GM23338 (cell line): ENCODE data around the gene S1PR1. TPM values are rescaled to one million over a fixed set of nuclear protein-coding genes. Genes with fewer than 3 reads are reported as not detected.
A peak's percentile ranks its signal among the peaks of the same experiment; 100 is the strongest.

Source experiments
- ATAC-seq: fragments of 200-7000 bp; cut with Tn5 transposase; 3 replicates; pipeline ENCODE4 v1.9.1; 2020
- DNase-seq: peaks from one replicate; pipeline ENCODE4 v3.0.0-alpha.2; 2015; ENCODE audit warnings: low spot score
- H2AFZ ChIP-seq: fragments of 200-600 bp; sonication (generic); 2 replicates; pipeline ENCODE4 v1.8.0; 2016; ENCODE audit warnings: antibody characterized with exemption, mild to moderate bottlenecking, moderate library complexity
- H3F3A ChIP-seq: fragments of 200-600 bp; sonication (generic); replicated peaks from 2 replicates; pipeline ENCODE4 v1.8.0; 2017; ENCODE audit warnings: antibody characterized with exemption, mixed run types, low read depth
- H3K27ac ChIP-seq: fragments of 200-600 bp; sonication (generic); 2 replicates; pipeline ENCODE4 v1.6.1; 2016; ENCODE audit warnings: low read depth
- H3K27me3 ChIP-seq: fragments of 200-600 bp; sonication (generic); 2 replicates; pipeline ENCODE4 v1.8.0; 2016; ENCODE audit warnings: mild to moderate bottlenecking, mixed run types, moderate library complexity; ENCODE audit not compliant: insufficient read depth
- H3K36me3 ChIP-seq: fragments of 200-600 bp; sonication (generic); 2 replicates; pipeline ENCODE4 v1.8.0; 2016; ENCODE audit warnings: mild to moderate bottlenecking; ENCODE audit not compliant: insufficient read depth
- H3K4me1 ChIP-seq: fragments of 200-600 bp; sonication (generic); 2 replicates; pipeline ENCODE4 v1.8.0; 2016; ENCODE audit warnings: mild to moderate bottlenecking, moderate library complexity; ENCODE audit not compliant: insufficient read depth
- H3K4me2 ChIP-seq: fragments of 200-600 bp; sonication (generic); 2 replicates; pipeline ENCODE4 v1.7.1; 2017; ENCODE audit warnings: mixed run types
- H3K4me3 ChIP-seq: fragments of 200-600 bp; sonication (generic); 2 replicates; pipeline ENCODE4 v1.6.1; 2016; ENCODE audit warnings: mixed run types
- H3K79me2 ChIP-seq: fragments of 200-600 bp; sonication (generic); replicated peaks from 2 replicates; pipeline ENCODE4 v1.8.0; 2017; ENCODE audit warnings: mild to moderate bottlenecking; ENCODE audit not compliant: insufficient read depth
- H3K9me2 ChIP-seq: fragments of 200-600 bp; sonication (generic); 2 replicates; pipeline ENCODE4 v1.8.0; 2017; ENCODE audit not compliant: insufficient read depth
- H4K20me1 ChIP-seq: fragments of 200-600 bp; sonication (generic); replicated peaks from 2 replicates; pipeline ENCODE4 v1.8.0; 2017; ENCODE audit warnings: mild to moderate bottlenecking; ENCODE audit not compliant: insufficient read depth
- H3K27ac Mint-ChIP-seq: 2 replicates; pipeline ENCODE4 v1.8.0; 2020; ENCODE audit warnings: inconsistent platforms, mild to moderate bottlenecking, moderate library complexity, mixed read lengths
- H3K27me3 Mint-ChIP-seq: 3 replicates; pipeline ENCODE4 v1.8.0; 2022; ENCODE audit warnings: low read depth, mild to moderate bottlenecking, moderate library complexity, mixed read lengths, inconsistent platforms; ENCODE audit not compliant: insufficient read depth, poor library complexity
- H3K36me3 Mint-ChIP-seq: 3 replicates; pipeline ENCODE4 v1.8.0; 2021; ENCODE audit warnings: low read depth, mild to moderate bottlenecking, inconsistent platforms, moderate library complexity, mixed read lengths
- H3K4me1 Mint-ChIP-seq: 3 replicates; pipeline ENCODE4 v1.8.0; 2020; ENCODE audit warnings: mild to moderate bottlenecking, inconsistent platforms, mixed read lengths
- H3K4me3 Mint-ChIP-seq: 3 replicates; pipeline ENCODE4 v1.8.0; 2021; ENCODE audit warnings: moderate library complexity, mild to moderate bottlenecking, inconsistent platforms, mixed read lengths
- H3K9me3 Mint-ChIP-seq: 3 replicates; pipeline ENCODE4 v1.8.0; 2020; ENCODE audit warnings: moderate library complexity, mild to moderate bottlenecking, inconsistent platforms, mixed read lengths
- CREB1 ChIP-seq: fragments of 250-450 bp; sonication (Bioruptor Pico); IDR thresholded peaks from 2 replicates; pipeline ENCODE4 v1.5.0; 2020; ENCODE audit warnings: low read depth, mild to moderate bottlenecking, moderate library complexity
- EZH2 ChIP-seq: fragments of 200-600 bp; sonication (generic); IDR thresholded peaks from one replicate; pipeline ENCODE4 v1.8.0; 2017; ENCODE audit warnings: antibody characterized with exemption, mild to moderate bottlenecking, low read depth; ENCODE audit not compliant: unreplicated experiment
- JUNB ChIP-seq: IDR thresholded peaks from one replicate; pipeline ENCODE4 v1.6.1; 2016; ENCODE audit warnings: antibody characterized with exemption; ENCODE audit not compliant: unreplicated experiment
- POLR2AphosphoS5 ChIP-seq: IDR thresholded peaks from 2 replicates; pipeline ENCODE4 v1.6.1; 2016; ENCODE audit warnings: antibody characterized with exemption, low read depth
- ZNF331 ChIP-seq: fragments of 250-450 bp; sonication (Bioruptor Pico); IDR thresholded peaks from 2 replicates; pipeline ENCODE4 v1.5.0; 2020; ENCODE audit warnings: low read depth, mild to moderate bottlenecking, moderate library complexity
- polyA plus RNA-seq: library from polyadenylated mRNA; unstranded; fragments of >200 nt; fragmentation: Nextera tagmentation; extraction: Ambion mirVana; gene quantifications from 2 replicates; pipeline ENCODE4 v1.2.1, GENCODE V29; 2016
- total RNA-seq: library from RNA; depleted of rRNA; stranded (reverse); fragments of >200 nt; shearing (Covaris generic); gene quantifications from 2 replicates; pipeline ENCODE4 v1.2.3, GENCODE V29; 2014
- TF ChIP-seq, protein P1 (sequence below), 2 experiments: fragments of 200-600 bp in 1 of 2; sonication (generic) in 1 of 2; conservative IDR thresholded peaks; 2 replicates each; pipeline versions ENCODE4 v1.5.1 to v1.6.1; 2016 to 2017; ENCODE audit warnings: antibody characterized with exemption in 2 of 2, low read depth in 2 of 2, mild to moderate bottlenecking in 2 of 2, moderate library complexity in 1 of 2
- TF ChIP-seq, protein P2 (sequence below): IDR thresholded peaks from 2 replicates; pipeline ENCODE4 v1.6.1; 2016; ENCODE audit warnings: antibody characterized with exemption
- TF ChIP-seq, protein P3 (sequence below): IDR thresholded peaks from one replicate; pipeline ENCODE4 v1.6.1; 2018; ENCODE audit warnings: antibody characterized with exemption; ENCODE audit not compliant: unreplicated experiment
- TF ChIP-seq, protein P4 (sequence below): fragments of 250-450 bp; sonication (Bioruptor Pico); IDR thresholded peaks from 2 replicates; pipeline ENCODE4 v1.5.0; 2020; ENCODE audit warnings: mild to moderate bottlenecking, moderate library complexity

The S1PR1 gene
- total and polyA plus RNA-seq, 2 experiments from 2014 or later = 2.6 to 4.1 TPM

DNA sequence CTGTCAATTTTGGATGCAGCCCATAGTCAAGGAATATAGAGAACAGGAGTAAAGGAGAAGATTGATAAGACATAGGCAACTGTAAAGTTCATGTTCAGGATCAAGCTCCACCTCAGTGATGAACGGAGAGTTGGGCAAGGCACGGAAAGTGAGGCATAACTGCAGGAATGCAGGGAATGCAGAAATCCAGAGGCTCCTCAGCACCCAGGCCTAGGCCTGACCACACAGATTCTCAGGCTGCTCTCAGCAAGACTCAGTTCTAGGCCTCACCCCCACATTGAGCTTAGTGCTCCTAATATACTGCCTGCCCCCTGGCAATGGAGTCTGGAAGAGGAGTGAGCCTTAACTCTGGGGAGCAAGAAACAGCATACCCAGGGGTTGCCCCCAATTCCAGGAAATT, 36.3 kb upstream of the S1PR1 start:
- Mint-ChIP-seq H3K4me1 (peaks cover 5% of the 10 kb centered on the region; the same call in 2 of the 3 replicates), H3K9me3 (no peaks in the 10 kb centered on the region), H3K27me3 (peaks cover 3% of the 10 kb centered on the region), H3K27ac (no peak overlapping the region), H3K36me3 (no peaks in the 10 kb centered on the region), H3K4me3 (no peak overlapping the region)
- H2AFZ ChIP-seq = peak overlapping the region; percentile 35; the same call in 1 of the 2 replicates
- peaks cover 4% of the 10 kb centered on the region; the same call in 1 of the 2 replicates for H3K4me1 ChIP-seq
- no peaks in the 10 kb centered on the region for H3K79me2 ChIP-seq
- H3K4me3 ChIP-seq = no peak overlapping the region
- H4K20me1 ChIP-seq = no peaks in the 10 kb centered on the region
- H3K4me2 ChIP-seq = no peak overlapping the region
- H3K9me2 ChIP-seq = no peaks in the 10 kb centered on the region
- no peaks in the 10 kb centered on the region for H3K27me3 ChIP-seq
- peak; percentile 94 for ATAC-seq
- TF ChIP-seq JUNB = no peak
- TF ChIP-seq ZNF331 (CRISPR knock-in tag) = no peak
- TF ChIP-seq CREB1 (CRISPR knock-in tag) = no peak
- TF ChIP-seq, protein P1, sequence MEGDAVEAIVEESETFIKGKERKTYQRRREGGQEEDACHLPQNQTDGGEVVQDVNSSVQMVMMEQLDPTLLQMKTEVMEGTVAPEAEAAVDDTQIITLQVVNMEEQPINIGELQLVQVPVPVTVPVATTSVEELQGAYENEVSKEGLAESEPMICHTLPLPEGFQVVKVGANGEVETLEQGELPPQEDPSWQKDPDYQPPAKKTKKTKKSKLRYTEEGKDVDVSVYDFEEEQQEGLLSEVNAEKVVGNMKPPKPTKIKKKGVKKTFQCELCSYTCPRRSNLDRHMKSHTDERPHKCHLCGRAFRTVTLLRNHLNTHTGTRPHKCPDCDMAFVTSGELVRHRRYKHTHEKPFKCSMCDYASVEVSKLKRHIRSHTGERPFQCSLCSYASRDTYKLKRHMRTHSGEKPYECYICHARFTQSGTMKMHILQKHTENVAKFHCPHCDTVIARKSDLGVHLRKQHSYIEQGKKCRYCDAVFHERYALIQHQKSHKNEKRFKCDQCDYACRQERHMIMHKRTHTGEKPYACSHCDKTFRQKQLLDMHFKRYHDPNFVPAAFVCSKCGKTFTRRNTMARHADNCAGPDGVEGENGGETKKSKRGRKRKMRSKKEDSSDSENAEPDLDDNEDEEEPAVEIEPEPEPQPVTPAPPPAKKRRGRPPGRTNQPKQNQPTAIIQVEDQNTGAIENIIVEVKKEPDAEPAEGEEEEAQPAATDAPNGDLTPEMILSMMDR (conservative IDR thresholded peaks at IDR 0.05; ENCODE audit: low read depth in 2 of 2) = no peak
- TF ChIP-seq, protein P2, sequence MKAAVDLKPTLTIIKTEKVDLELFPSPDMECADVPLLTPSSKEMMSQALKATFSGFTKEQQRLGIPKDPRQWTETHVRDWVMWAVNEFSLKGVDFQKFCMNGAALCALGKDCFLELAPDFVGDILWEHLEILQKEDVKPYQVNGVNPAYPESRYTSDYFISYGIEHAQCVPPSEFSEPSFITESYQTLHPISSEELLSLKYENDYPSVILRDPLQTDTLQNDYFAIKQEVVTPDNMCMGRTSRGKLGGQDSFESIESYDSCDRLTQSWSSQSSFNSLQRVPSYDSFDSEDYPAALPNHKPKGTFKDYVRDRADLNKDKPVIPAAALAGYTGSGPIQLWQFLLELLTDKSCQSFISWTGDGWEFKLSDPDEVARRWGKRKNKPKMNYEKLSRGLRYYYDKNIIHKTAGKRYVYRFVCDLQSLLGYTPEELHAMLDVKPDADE = no peak
- TF ChIP-seq, protein P3, sequence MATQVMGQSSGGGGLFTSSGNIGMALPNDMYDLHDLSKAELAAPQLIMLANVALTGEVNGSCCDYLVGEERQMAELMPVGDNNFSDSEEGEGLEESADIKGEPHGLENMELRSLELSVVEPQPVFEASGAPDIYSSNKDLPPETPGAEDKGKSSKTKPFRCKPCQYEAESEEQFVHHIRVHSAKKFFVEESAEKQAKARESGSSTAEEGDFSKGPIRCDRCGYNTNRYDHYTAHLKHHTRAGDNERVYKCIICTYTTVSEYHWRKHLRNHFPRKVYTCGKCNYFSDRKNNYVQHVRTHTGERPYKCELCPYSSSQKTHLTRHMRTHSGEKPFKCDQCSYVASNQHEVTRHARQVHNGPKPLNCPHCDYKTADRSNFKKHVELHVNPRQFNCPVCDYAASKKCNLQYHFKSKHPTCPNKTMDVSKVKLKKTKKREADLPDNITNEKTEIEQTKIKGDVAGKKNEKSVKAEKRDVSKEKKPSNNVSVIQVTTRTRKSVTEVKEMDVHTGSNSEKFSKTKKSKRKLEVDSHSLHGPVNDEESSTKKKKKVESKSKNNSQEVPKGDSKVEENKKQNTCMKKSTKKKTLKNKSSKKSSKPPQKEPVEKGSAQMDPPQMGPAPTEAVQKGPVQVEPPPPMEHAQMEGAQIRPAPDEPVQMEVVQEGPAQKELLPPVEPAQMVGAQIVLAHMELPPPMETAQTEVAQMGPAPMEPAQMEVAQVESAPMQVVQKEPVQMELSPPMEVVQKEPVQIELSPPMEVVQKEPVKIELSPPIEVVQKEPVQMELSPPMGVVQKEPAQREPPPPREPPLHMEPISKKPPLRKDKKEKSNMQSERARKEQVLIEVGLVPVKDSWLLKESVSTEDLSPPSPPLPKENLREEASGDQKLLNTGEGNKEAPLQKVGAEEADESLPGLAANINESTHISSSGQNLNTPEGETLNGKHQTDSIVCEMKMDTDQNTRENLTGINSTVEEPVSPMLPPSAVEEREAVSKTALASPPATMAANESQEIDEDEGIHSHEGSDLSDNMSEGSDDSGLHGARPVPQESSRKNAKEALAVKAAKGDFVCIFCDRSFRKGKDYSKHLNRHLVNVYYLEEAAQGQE = no peak
- no peak for TF ChIP-seq EZH2
- no peak for TF ChIP-seq POLR2AphosphoS5
- TF ChIP-seq, protein P4, sequence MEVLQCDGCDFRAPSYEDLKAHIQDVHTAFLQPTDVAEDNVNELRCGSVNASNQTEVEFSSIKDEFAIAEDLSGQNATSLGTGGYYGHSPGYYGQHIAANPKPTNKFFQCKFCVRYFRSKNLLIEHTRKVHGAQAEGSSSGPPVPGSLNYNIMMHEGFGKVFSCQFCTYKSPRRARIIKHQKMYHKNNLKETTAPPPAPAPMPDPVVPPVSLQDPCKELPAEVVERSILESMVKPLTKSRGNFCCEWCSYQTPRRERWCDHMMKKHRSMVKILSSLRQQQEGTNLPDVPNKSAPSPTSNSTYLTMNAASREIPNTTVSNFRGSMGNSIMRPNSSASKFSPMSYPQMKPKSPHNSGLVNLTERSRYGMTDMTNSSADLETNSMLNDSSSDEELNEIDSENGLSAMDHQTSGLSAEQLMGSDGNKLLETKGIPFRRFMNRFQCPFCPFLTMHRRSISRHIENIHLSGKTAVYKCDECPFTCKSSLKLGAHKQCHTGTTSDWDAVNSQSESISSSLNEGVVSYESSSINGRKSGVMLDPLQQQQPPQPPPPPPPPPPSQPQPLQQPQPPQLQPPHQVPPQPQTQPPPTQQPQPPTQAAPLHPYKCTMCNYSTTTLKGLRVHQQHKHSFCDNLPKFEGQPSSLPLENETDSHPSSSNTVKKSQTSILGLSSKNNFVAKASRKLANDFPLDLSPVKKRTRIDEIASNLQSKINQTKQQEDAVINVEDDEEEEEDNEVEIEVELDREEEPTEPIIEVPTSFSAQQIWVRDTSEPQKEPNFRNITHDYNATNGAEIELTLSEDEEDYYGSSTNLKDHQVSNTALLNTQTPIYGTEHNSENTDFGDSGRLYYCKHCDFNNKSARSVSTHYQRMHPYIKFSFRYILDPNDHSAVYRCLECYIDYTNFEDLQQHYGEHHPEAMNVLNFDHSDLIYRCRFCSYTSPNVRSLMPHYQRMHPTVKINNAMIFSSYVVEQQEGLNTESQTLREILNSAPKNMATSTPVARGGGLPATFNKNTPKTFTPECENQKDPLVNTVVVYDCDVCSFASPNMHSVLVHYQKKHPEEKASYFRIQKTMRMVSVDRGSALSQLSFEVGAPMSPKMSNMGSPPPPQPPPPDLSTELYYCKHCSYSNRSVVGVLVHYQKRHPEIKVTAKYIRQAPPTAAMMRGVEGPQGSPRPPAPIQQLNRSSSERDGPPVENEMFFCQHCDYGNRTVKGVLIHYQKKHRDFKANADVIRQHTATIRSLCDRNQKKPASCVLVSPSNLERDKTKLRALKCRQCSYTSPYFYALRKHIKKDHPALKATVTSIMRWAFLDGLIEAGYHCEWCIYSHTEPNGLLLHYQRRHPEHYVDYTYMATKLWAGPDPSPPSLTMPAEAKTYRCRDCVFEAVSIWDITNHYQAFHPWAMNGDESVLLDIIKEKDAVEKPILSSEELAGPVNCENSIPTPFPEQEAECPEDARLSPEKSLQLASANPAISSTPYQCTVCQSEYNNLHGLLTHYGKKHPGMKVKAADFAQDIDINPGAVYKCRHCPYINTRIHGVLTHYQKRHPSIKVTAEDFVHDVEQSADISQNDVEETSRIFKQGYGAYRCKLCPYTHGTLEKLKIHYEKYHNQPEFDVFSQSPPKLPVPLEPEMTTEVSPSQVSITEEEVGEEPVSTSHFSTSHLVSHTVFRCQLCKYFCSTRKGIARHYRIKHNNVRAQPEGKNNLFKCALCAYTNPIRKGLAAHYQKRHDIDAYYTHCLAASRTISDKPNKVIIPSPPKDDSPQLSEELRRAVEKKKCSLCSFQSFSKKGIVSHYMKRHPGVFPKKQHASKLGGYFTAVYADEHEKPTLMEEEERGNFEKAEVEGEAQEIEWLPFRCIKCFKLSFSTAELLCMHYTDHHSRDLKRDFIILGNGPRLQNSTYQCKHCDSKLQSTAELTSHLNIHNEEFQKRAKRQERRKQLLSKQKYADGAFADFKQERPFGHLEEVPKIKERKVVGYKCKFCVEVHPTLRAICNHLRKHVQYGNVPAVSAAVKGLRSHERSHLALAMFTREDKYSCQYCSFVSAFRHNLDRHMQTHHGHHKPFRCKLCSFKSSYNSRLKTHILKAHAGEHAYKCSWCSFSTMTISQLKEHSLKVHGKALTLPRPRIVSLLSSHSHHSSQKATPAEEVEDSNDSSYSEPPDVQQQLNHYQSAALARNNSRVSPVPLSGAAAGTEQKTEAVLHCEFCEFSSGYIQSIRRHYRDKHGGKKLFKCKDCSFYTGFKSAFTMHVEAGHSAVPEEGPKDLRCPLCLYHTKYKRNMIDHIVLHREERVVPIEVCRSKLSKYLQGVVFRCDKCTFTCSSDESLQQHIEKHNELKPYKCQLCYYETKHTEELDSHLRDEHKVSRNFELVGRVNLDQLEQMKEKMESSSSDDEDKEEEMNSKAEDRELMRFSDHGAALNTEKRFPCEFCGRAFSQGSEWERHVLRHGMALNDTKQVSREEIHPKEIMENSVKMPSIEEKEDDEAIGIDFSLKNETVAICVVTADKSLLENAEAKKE (CRISPR knock-in tag) = no peak
- peak; percentile 64 for DNase-seq
- H3K36me3 ChIP-seq = no peaks in the 10 kb centered on the region
- no peaks in the 10 kb centered on the region for H3F3A ChIP-seq
- no peak overlapping the region for H3K27ac ChIP-seq
